ENCODE data around the gene PSMD14.

Gene PSMD14

GRCh38 chr2:161370981-161371380 lies 62.8 kb downstream of the PSMD14 start:
- TF ChIP-seq CTCF (IDR thresholded peaks at IDR 0.05; ENCODE audit: low read depth, low read length) (no peak), POLR2A (IDR thresholded peaks at IDR 0.05; ENCODE audit: extremely low read depth, insufficient read length) (no peak), MAX (IDR thresholded peaks at IDR 0.05; ENCODE audit: low read depth, low read length) (no peak), MYC (IDR thresholded peaks at IDR 0.05; ENCODE audit: low read depth, low read length) (no peak)
- DNase-seq (ENCODE audit: low read depth) = no peak
- H3K4me3 ChIP-seq (ENCODE audit: low read depth, low read length) = no peak overlapping the region

GRCh38 chr2:161371869-161372268 lies 63.6 kb downstream of the PSMD14 start:
- no peak for DNase-seq (ENCODE audit: low read depth)
- TF ChIP-seq MAX (IDR thresholded peaks at IDR 0.05; ENCODE audit: low read depth, low read length) = no peak
- TF ChIP-seq CTCF (IDR thresholded peaks at IDR 0.05; ENCODE audit: low read depth, low read length) = no peak
- TF ChIP-seq MYC (IDR thresholded peaks at IDR 0.05; ENCODE audit: low read depth, low read length) = no peak
- TF ChIP-seq POLR2A (IDR thresholded peaks at IDR 0.05; ENCODE audit: extremely low read depth, insufficient read length) = no peak
- no peak overlapping the region for H3K4me3 ChIP-seq (ENCODE audit: low read depth, low read length)

- DNase-seq (ENCODE audit: low read depth) = no peak
- no peak for TF ChIP-seq MYC (IDR thresholded peaks at IDR 0.05; ENCODE audit: low read depth, low read length)
- no peak for TF ChIP-seq CTCF (IDR thresholded peaks at IDR 0.05; ENCODE audit: low read depth, low read length)
- TF ChIP-seq POLR2A (IDR thresholded peaks at IDR 0.05; ENCODE audit: extremely low read depth, insufficient read length) = no peak
- no peak for TF ChIP-seq MAX (IDR thresholded peaks at IDR 0.05; ENCODE audit: low read depth, low read length)
- no peak overlapping the region for H3K4me3 ChIP-seq (ENCODE audit: low read depth, low read length)
Observed at GRCh38 chr2:161373942-161374341, 65.7 kb downstream of the PSMD14 start.

- DNase-seq (ENCODE audit: low read depth) = no peak
- no peak overlapping the region for H3K4me3 ChIP-seq (ENCODE audit: low read depth, low read length)
- TF ChIP-seq MYC (IDR thresholded peaks at IDR 0.05; ENCODE audit: low read depth, low read length) (no peak), MAX (IDR thresholded peaks at IDR 0.05; ENCODE audit: low read depth, low read length) (no peak), POLR2A (IDR thresholded peaks at IDR 0.05; ENCODE audit: extremely low read depth, insufficient read length) (no peak), CTCF (IDR thresholded peaks at IDR 0.05; ENCODE audit: low read depth, low read length) (no peak)
Observed at GRCh38 chr2:161374446-161374845, 66.2 kb downstream of the PSMD14 start.

GRCh38 chr2:161379740-161380139 lies 71.5 kb downstream of the PSMD14 start:
- no peak for DNase-seq (ENCODE audit: low read depth)
- no peak for TF ChIP-seq POLR2A (IDR thresholded peaks at IDR 0.05; ENCODE audit: extremely low read depth, insufficient read length)
- no peak for TF ChIP-seq MAX (IDR thresholded peaks at IDR 0.05; ENCODE audit: low read depth, low read length)
- no peak for TF ChIP-seq MYC (IDR thresholded peaks at IDR 0.05; ENCODE audit: low read depth, low read length)
- no peak for TF ChIP-seq CTCF (IDR thresholded peaks at IDR 0.05; ENCODE audit: low read depth, low read length)
- H3K4me3 ChIP-seq (ENCODE audit: low read depth, low read length) = no peak overlapping the region

GRCh38 chr2:161381546-161381945 lies 73.3 kb downstream of the PSMD14 start:
- no peak for DNase-seq (ENCODE audit: low read depth)
- no peak for TF ChIP-seq POLR2A (IDR thresholded peaks at IDR 0.05; ENCODE audit: extremely low read depth, insufficient read length)
- no peak overlapping the region for H3K4me3 ChIP-seq (ENCODE audit: low read depth, low read length)
